Measurements from ENCODE around the gene LIME1. TPM values are rescaled to one million over a fixed set of nuclear protein-coding genes. Genes with fewer than 3 reads are reported as not detected.

Gene LIME1
- total RNA-seq, 1 experiment from 2014 or later = 25.8 TPM

DNA sequence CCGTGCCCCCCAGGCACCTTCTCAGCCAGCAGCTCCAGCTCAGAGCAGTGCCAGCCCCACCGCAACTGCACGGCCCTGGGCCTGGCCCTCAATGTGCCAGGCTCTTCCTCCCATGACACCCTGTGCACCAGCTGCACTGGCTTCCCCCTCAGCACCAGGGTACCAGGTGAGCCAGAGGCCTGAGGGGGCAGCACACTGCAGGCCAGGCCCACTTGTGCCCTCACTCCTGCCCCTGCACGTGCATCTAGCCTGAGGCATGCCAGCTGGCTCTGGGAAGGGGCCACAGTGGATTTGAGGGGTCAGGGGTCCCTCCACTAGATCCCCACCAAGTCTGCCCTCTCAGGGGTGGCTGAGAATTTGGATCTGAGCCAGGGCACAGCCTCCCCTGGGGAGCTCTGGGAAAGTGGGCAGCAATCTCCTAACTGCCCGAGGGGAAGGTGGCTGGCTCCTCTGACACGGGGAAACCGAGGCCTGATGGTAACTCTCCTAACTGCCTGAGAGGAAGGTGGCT is 39.1 kb upstream of the LIME1 start:
- CTCF ChIA-PET = no interaction called here
- no peak overlapping the region for H3K4me3 Mint-ChIP-seq (ENCODE audit: low read depth, unreplicated experiment)
- no peaks in the 10 kb centered on the region for H3K27me3 Mint-ChIP-seq (ENCODE audit: unreplicated experiment)
- BruUV-seq (replicated peaks) = no TSS peak
- intact Hi-C loops (cut with micrococcal nuclease; ENCODE audit: unreplicated experiment) = no loop called here
- H3K36me3 Mint-ChIP-seq (ENCODE audit: insufficient read depth, unreplicated experiment) = peaks cover 93% of the 10 kb centered on the region
- H3K27ac Mint-ChIP-seq (ENCODE audit: unreplicated experiment) = peak overlapping the region; percentile 63
- DNase-seq = no peak
- peaks cover 29% of the 10 kb centered on the region for H3K4me1 Mint-ChIP-seq (ENCODE audit: low read depth, unreplicated experiment)
- no peaks in the 10 kb centered on the region for H3K9me3 Mint-ChIP-seq (ENCODE audit: low read depth, unreplicated experiment)
- TF ChIP-seq, protein P1, sequence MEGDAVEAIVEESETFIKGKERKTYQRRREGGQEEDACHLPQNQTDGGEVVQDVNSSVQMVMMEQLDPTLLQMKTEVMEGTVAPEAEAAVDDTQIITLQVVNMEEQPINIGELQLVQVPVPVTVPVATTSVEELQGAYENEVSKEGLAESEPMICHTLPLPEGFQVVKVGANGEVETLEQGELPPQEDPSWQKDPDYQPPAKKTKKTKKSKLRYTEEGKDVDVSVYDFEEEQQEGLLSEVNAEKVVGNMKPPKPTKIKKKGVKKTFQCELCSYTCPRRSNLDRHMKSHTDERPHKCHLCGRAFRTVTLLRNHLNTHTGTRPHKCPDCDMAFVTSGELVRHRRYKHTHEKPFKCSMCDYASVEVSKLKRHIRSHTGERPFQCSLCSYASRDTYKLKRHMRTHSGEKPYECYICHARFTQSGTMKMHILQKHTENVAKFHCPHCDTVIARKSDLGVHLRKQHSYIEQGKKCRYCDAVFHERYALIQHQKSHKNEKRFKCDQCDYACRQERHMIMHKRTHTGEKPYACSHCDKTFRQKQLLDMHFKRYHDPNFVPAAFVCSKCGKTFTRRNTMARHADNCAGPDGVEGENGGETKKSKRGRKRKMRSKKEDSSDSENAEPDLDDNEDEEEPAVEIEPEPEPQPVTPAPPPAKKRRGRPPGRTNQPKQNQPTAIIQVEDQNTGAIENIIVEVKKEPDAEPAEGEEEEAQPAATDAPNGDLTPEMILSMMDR (IDR thresholded peaks at IDR 0.05; ENCODE audit: unreplicated experiment) = no peak

DNA sequence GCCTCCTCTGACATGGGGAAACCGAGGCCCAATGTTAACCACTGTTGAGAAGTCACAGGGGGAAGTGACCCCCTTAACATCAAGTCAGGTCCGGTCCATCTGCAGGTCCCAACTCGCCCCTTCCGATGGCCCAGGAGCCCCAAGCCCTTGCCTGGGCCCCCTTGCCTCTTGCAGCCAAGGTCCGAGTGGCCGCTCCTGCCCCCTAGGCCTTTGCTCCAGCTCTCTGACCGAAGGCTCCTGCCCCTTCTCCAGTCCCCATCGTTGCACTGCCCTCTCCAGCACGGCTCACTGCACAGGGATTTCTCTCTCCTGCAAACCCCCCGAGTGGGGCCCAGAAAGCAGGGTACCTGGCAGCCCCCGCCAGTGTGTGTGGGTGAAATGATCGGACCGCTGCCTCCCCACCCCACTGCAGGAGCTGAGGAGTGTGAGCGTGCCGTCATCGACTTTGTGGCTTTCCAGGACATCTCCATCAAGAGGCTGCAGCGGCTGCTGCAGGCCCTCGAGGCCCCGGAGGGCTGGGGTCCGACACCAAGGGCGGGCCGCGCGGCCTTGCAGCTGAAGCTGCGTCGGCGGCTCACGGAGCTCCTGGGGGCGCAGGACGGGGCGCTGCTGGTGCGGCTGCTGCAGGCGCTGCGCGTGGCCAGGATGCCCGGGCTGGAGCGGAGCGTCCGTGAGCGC is 38.5 kb upstream of the LIME1 start:
- TF ChIP-seq, protein P1 (IDR thresholded peaks at IDR 0.05; ENCODE audit: unreplicated experiment) = no peak
- Mint-ChIP-seq H3K27ac (ENCODE audit: unreplicated experiment) (peak overlapping the region; percentile 63), H3K4me3 (ENCODE audit: low read depth, unreplicated experiment) (peak overlapping the region; percentile 28), H3K36me3 (ENCODE audit: insufficient read depth, unreplicated experiment) (peaks cover 93% of the 10 kb centered on the region), H3K27me3 (ENCODE audit: unreplicated experiment) (no peaks in the 10 kb centered on the region), H3K4me1 (ENCODE audit: low read depth, unreplicated experiment) (peaks cover 27% of the 10 kb centered on the region), H3K9me3 (ENCODE audit: low read depth, unreplicated experiment) (no peaks in the 10 kb centered on the region)
- intact Hi-C loops (cut with micrococcal nuclease; ENCODE audit: unreplicated experiment) = no loop called here
- DNase-seq = no peak
- CTCF ChIA-PET = interaction anchor here (0.5 to 1.5 kb wide), 6 partner anchors 10 to 424 kb away, joined by 3 to 7 read pairs (median 4); partner anchors contain the start of genes ARFRP1, TPD52L2 and ZGPAT
- no TSS peak for BruUV-seq (replicated peaks)

DNA sequence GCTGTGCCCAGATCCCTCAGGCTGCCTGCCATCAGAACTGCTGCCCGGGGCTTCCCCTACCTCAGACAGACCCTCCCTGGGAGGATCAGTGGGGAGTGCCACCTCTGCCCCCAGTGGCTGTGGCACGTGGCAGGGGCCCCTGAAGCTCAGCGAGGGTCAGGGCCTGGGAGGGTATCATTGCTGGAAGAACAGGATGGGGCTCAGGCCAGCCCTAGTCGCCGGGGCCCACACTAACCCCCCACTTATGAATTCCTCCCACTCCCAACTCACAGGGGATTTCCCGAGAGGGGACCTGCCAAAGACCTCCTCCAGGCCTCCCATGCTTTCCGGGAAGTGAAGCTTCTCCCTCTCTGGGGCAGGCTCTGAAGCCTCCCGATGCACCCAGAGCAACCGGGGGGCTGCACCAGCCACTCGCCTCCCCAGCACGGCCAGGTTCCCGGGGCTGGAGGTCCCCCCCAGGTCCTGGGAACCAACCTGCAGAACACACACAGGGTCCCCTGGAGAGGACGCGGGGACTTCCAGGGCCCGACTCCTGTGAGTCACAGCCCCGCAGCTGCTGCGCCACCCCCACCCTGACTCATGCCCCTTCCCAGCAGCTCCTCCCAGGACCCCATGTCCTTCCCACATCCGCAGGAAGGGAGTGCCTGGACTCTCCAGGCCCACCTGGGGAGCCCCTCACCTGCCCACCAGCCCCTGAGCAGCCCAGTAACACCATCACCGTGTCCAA is 37.6 kb upstream of the LIME1 start:
- H3K4me3 Mint-ChIP-seq (ENCODE audit: low read depth, unreplicated experiment) = peak overlapping the region; percentile 65
- CTCF ChIA-PET = interaction anchor here (0.5 to 1.5 kb wide), 6 partner anchors 9 to 166 kb away, joined by 3 to 7 read pairs (median 4); partner anchors contain the start of genes ARFRP1, TPD52L2 and ZGPAT
- TF ChIP-seq, protein P1 (IDR thresholded peaks at IDR 0.05; ENCODE audit: unreplicated experiment) = no peak
- peaks cover 93% of the 10 kb centered on the region for H3K36me3 Mint-ChIP-seq (ENCODE audit: insufficient read depth, unreplicated experiment)
- H3K9me3 Mint-ChIP-seq (ENCODE audit: low read depth, unreplicated experiment) = no peaks in the 10 kb centered on the region
- DNase-seq = peak; percentile 93
- intact Hi-C loops (cut with micrococcal nuclease; ENCODE audit: unreplicated experiment) = no loop called here
- H3K27ac Mint-ChIP-seq (ENCODE audit: unreplicated experiment) = peak overlapping the region; percentile 80
- no TSS peak for BruUV-seq (replicated peaks)
- H3K27me3 Mint-ChIP-seq (ENCODE audit: unreplicated experiment) = no peaks in the 10 kb centered on the region
- peaks cover 27% of the 10 kb centered on the region for H3K4me1 Mint-ChIP-seq (ENCODE audit: low read depth, unreplicated experiment)

DNA sequence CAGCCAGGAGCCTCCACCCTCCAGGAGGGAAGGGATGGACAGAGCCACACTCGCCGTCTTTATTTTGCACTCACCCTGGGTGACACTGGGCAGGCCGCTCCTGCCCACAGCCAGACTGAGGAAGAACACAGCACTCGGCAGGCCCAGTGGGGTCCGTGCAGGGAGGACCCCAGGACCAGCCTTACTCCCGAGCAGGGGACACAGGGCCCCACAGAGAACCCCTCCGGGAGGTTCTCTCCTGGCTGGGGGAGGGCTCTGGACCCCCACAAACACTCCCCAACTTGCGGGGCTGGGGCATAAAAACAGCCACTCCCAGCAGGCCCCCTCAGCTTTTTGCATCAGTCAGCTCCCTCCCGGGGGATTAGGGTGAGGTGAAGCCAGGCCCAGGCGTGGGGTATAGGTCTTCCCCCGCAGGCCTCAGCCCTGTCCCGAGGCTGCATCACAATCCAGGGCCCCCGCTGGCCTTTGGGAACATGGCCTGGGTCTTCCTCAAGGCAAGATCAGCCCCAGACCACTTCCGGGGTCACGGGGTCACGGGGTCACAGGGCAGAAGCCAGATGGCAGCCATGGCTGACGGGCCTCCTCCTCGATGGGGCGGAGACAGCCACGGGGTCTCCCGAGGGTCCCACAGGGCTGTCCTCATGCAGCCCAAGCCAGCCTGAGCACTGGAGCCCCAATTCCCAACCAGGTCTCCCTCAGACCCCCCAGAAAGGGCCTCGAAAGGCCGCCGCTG is 36.8 kb upstream of the LIME1 start:
- H3K36me3 Mint-ChIP-seq (ENCODE audit: insufficient read depth, unreplicated experiment) = peaks cover 87% of the 10 kb centered on the region
- intact Hi-C loops (cut with micrococcal nuclease; ENCODE audit: unreplicated experiment) = no loop called here
- CTCF ChIA-PET = interaction anchor here (0.7 to 1.5 kb wide), 3 partner anchors 13 to 165 kb away, joined by 3 to 7 read pairs (median 3); partner anchors contain the start of gene TPD52L2
- H3K27ac Mint-ChIP-seq (ENCODE audit: unreplicated experiment) = peak overlapping the region; percentile 80
- H3K9me3 Mint-ChIP-seq (ENCODE audit: low read depth, unreplicated experiment) = no peaks in the 10 kb centered on the region
- DNase-seq = no peak
- H3K4me1 Mint-ChIP-seq (ENCODE audit: low read depth, unreplicated experiment) = peaks cover 27% of the 10 kb centered on the region
- no TSS peak for BruUV-seq (replicated peaks)
- TF ChIP-seq, protein P1 (IDR thresholded peaks at IDR 0.05; ENCODE audit: unreplicated experiment) = no peak
- no peaks in the 10 kb centered on the region for H3K27me3 Mint-ChIP-seq (ENCODE audit: unreplicated experiment)
- H3K4me3 Mint-ChIP-seq (ENCODE audit: low read depth, unreplicated experiment) = peak overlapping the region; percentile 65

All from Calu3 (cell line).